Loucy (cell line): ENCODE results near the gene WDR45B.

Experiments used
- H2AFZ ChIP-seq: fragments of 200-600 bp; sonication (generic); 2 replicates; pipeline ENCODE4 v1.6.0; 2016; ENCODE audit warnings: antibody characterized with exemption, mild to moderate bottlenecking, low read length, moderate library complexity
- H3F3A ChIP-seq: fragments of 200-600 bp; 2 replicates; pipeline ENCODE4 v1.6.0; 2016; ENCODE audit warnings: antibody characterized with exemption, low read depth, mild to moderate bottlenecking
- H3K27me3 ChIP-seq: fragments of 200-600 bp; sonication (generic); 2 replicates; pipeline ENCODE4 v1.6.1; 2014; ENCODE audit warnings: low read length, mild to moderate bottlenecking; ENCODE audit not compliant: insufficient read depth, poor library complexity, severe bottlenecking
- H3K36me3 ChIP-seq: fragments of 200-600 bp; sonication (generic); 2 replicates; pipeline ENCODE4 v1.6.1; 2016; ENCODE audit warnings: low read length; ENCODE audit not compliant: insufficient read depth
- H3K4me1 ChIP-seq: fragments of 200-600 bp; sonication (generic); 2 replicates; pipeline ENCODE4 v1.5.1; 2014; ENCODE audit warnings: low read length, mild to moderate bottlenecking; ENCODE audit not compliant: insufficient read depth, poor library complexity, severe bottlenecking
- H3K4me2 ChIP-seq: fragments of 200-600 bp; sonication (generic); 2 replicates; pipeline ENCODE4 v1.6.0; 2014; ENCODE audit warnings: antibody characterized with exemption, low read length, low read depth, mild to moderate bottlenecking; ENCODE audit not compliant: poor library complexity, severe bottlenecking
- H3K4me3 ChIP-seq: fragments of 200-600 bp; sonication (generic); 2 replicates; pipeline ENCODE4 v1.5.1; 2014; ENCODE audit warnings: low read length, mild to moderate bottlenecking, mixed read lengths; ENCODE audit not compliant: poor library complexity, severe bottlenecking
- H3K79me2 ChIP-seq: fragments of 200-600 bp; sonication (generic); 2 replicates; pipeline ENCODE4 v1.6.1; 2014; ENCODE audit warnings: low read length; ENCODE audit not compliant: insufficient read depth
- H3K9ac ChIP-seq: fragments of 200-600 bp; sonication (generic); 2 replicates; pipeline ENCODE4 v1.6.0; 2014; ENCODE audit warnings: mild to moderate bottlenecking, low read depth, low read length, moderate library complexity; ENCODE audit not compliant: poor library complexity, severe bottlenecking
- H3K9me2 ChIP-seq: fragments of 200-600 bp; sonication (generic); replicated peaks from 2 replicates; pipeline ENCODE4 v1.6.1; 2016; ENCODE audit warnings: low read depth, low read length, mixed read lengths
- H3K9me3 ChIP-seq: fragments of 200-600 bp; sonication (generic); 2 replicates; pipeline ENCODE4 v1.6.1; 2014; ENCODE audit warnings: mild to moderate bottlenecking, antibody characterized with exemption, low read length, low read depth; ENCODE audit not compliant: insufficient read depth
- H4K20me1 ChIP-seq: fragments of 200-600 bp; sonication (generic); 2 replicates; pipeline ENCODE4 v1.6.0; 2014; ENCODE audit warnings: antibody characterized with exemption, low read length, mild to moderate bottlenecking; ENCODE audit not compliant: insufficient read depth, poor library complexity, severe bottlenecking
- CTCF ChIP-seq: fragments of 200-600 bp; sonication (generic); conservative IDR thresholded peaks from 2 replicates; pipeline ENCODE4 v1.5.1; 2014; ENCODE audit warnings: mild to moderate bottlenecking, antibody characterized with exemption, low read length
- EZH2phosphoT487 ChIP-seq: fragments of 200-600 bp; IDR thresholded peaks from 2 replicates; pipeline ENCODE4 v1.6.1; 2018; ENCODE audit warnings: antibody characterized with exemption, mild to moderate bottlenecking, moderate library complexity, borderline replicate concordance

Gene WDR45B

GRCh38 chr17:82619641-82620040 is 28.6 kb downstream of the WDR45B start:
- no peaks in the 10 kb centered on the region for H3K9me3 ChIP-seq
- H3K9ac ChIP-seq, result no peak overlapping the region
- H3K36me3 ChIP-seq, result peaks cover 89% of the 10 kb centered on the region; the same call in 1 of the 2 replicates
- no peaks in the 10 kb centered on the region for H3K79me2 ChIP-seq
- H3K4me3 ChIP-seq, result no peak overlapping the region
- no peak overlapping the region for H3K4me2 ChIP-seq
- H2AFZ ChIP-seq, result no peak overlapping the region
- no peaks in the 10 kb centered on the region for H3K4me1 ChIP-seq
- TF ChIP-seq EZH2phosphoT487 (no peak), CTCF (no peak)
- H4K20me1 ChIP-seq, result no peaks in the 10 kb centered on the region
- H3K9me2 ChIP-seq, result no peaks in the 10 kb centered on the region
- H3F3A ChIP-seq, result no peaks in the 10 kb centered on the region
- no peaks in the 10 kb centered on the region for H3K27me3 ChIP-seq

GRCh38 chr17:82619211-82619610 is 29.0 kb downstream of the WDR45B start:
- H3K9me3 ChIP-seq, result no peaks in the 10 kb centered on the region
- no peaks in the 10 kb centered on the region for H4K20me1 ChIP-seq
- H3K27me3 ChIP-seq, result no peaks in the 10 kb centered on the region
- no peak overlapping the region for H3K4me2 ChIP-seq
- H3K79me2 ChIP-seq, result no peaks in the 10 kb centered on the region
- H3K36me3 ChIP-seq, result peaks cover 90% of the 10 kb centered on the region; the same call in 1 of the 2 replicates
- H3K9ac ChIP-seq, result no peak overlapping the region
- H3K4me3 ChIP-seq, result no peak overlapping the region
- H2AFZ ChIP-seq, result no peak overlapping the region
- H3K9me2 ChIP-seq, result no peaks in the 10 kb centered on the region
- H3K4me1 ChIP-seq, result no peaks in the 10 kb centered on the region
- TF ChIP-seq CTCF, result no peak
- no peak for TF ChIP-seq EZH2phosphoT487
- H3F3A ChIP-seq, result no peaks in the 10 kb centered on the region

- Histone ChIP-seq H3K27me3 (no peaks in the 10 kb centered on the region), H3K9ac (no peak overlapping the region), H3K4me3 (no peak overlapping the region), H3K9me2 (no peaks in the 10 kb centered on the region), H3K36me3 (peaks cover 76% of the 10 kb centered on the region; the same call in 1 of the 2 replicates), H4K20me1 (no peaks in the 10 kb centered on the region), H3K79me2 (no peaks in the 10 kb centered on the region), H3K4me2 (no peak overlapping the region), H3F3A (no peaks in the 10 kb centered on the region; the same call in 1 of the 2 replicates), H3K9me3 (no peaks in the 10 kb centered on the region), H3K4me1 (no peaks in the 10 kb centered on the region), H2AFZ (no peak overlapping the region)
- TF ChIP-seq CTCF (no peak), EZH2phosphoT487 (no peak)
Observed at GRCh38 chr17:82616021-82616711, 32.1 kb downstream of the WDR45B start.
